NCI-H526 treated with DMSO at 0.1 percent for 48 hours (cell line): Measurements from ENCODE around the gene COL4A1.
A peak's percentile ranks its signal among the peaks of the same experiment; 100 is the strongest.

Source experiments
- DNase-seq: peaks from one replicate; lab custom pipeline; 2025; lab: John Stamatoyannopoulos, UW

The COL4A1 gene

DNA sequence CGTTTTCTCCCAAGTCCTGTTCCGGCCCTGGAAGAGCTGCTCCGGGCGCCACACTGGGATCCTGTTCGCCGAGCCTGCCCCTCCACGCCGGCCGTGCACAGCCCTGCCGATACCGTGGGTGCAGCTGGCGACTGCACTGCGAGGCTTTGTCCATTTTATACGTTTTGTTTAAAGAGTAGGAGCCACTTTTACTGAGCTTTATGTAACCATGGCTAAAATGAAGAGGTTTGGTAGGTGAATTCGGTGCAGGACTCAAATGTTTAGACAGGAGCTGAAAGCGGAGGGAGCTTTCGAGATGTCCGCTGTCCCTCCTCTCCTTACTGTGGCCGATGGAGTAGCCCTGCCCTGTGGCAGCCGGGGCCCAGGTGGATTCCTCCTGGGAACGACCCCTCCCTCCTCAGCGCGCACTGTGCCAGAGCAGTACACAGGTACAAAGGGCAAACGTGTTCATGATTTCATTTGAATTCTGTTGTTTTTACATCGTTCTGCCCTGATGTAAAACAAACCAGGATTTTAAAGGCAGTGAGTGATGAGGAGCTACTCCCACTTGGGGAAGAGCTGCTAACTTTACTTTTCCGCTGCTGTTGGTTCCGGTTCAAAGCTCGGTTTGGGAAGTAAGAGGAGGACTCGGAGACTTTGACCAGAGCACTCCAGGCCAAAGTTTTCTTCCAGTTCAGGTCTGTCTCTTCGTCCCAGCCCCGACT lies 1.9 kb upstream of the COL4A1 start:
- peak; percentile 50 for DNase-seq

DNA sequence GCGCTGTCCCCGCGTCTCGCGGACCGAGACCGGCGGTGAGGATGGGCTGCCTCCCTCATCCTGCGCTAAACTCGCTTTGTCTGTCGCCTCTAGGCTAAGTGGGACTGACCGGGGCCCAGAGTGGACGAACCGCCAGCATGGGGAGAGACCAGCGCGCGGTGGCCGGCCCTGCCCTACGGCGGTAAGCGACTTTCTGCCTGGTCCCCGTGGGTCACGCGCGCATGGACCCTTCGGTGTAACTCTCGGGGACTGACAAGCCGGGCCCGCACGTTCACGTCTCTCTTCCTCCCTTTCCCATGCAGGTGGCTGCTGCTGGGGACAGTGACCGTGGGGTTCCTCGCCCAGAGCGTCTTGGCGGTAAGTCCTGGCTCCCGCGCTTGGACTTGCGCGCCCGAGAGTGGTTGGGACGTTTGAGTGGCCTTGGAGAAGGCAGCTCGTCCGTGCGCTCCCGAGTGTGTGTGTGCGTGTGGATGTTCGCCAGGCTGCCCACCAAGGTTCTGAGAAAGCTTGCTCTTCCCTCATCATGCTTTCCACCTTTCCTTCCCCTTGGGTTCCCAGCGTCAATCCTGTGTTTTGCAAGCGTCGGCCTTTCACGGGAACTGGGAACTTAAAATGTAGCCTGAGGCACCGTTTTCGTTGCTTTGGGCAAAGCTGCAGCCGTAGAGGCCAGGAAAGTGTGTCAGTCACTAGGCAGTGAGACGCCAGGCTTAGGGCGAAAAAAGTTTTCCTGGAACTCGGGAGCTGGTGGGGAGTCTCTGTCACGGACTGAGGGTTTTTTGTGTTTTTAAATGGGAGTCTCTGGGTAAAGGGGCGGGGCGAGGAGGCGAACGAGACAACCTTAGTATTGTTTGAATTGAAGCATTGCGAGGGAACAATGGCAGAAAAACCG lies 1.1 kb upstream of the COL4A1 start:
- no peak for DNase-seq

DNA sequence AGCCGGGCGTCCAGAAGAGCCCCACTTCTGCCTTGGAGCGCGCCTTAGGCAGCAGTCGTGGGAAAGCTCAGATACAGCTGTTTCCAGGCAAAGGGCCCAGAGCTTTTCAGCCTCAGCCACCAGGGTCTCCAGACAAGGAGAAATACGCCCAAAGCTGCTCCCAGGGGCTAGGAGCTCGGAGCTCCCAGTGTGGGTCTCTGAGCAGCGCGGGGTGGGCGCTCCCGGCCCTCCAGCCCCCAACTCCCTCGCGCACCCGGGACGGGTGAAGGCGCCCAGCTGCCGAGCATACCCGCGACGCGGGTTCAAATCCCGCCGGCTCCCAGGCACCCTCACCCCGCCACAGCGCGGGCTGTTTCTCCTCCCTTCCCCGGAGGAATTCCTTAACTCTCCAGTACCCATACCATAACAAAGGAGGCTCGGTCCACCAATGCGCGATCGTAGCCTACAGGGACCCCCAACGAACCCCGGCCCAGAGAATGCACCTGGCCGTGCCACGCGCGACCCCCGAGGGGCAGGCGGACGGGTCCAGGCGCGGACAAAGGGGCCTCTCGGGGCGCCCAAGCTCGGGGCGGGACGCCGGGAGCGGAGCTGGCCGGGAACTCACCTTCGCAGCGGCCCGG lies 507 bp downstream of the COL4A1 start:
- DNase-seq: no peak

DNA sequence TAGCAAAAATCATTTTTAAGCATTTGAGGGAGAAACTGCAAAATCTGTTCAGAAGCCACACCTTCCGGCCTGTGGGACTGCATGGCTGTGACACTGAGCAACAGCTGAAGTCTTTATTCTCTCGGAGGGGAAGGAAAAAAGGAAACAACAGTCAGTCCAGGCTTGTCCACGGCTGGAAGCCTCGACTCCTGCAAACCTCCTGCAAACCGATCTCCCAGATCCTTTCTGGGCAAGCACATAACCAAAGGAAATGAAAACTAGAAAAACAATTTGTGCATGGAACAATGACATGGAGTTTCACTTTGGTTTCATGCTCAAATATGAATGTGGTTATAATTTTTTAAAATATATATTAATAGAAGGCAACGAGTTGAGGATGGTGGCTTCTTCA lies 1.0 kb downstream of the COL4A1 start:
- DNase-seq: no peak

DNA sequence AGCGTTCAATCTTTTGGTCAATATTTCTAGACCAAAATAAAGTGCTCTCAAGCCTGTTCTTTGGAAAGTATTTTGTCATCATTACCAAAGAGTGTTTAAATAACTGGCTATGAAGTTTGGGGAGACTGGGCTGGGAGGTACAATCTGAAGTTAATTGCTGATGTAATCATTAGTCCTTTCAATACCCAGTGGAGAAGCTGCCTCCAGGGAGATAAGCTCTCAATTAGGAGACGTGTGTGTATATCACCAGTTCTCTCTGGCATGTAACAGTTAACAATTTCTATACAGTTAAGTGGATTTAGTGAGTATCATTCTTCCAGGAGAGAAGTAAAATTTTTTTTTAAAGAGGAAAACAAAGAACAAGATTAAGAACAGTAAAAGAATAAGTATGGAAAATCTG lies 1.4 kb downstream of the COL4A1 start:
- no peak for DNase-seq

DNA sequence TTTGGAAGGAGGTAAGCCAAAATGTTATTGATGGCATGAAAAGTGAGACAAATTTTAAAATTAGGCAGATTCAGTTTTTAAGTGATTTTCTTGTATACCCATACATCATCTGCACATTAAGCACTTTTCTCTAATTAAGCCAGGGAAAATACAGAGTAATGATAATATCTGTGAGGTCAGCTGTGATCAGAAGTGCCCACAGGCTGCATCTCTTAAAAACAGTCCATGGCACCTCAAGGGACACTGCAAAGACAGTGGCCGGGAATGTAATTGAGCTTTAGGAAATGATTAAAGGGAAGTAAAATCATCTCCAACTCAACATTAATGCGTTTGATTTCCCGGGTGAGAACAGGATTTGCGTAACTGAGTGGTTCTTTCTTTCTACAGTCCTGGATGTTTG lies 2.0 kb downstream of the COL4A1 start:
- no peak for DNase-seq

DNA sequence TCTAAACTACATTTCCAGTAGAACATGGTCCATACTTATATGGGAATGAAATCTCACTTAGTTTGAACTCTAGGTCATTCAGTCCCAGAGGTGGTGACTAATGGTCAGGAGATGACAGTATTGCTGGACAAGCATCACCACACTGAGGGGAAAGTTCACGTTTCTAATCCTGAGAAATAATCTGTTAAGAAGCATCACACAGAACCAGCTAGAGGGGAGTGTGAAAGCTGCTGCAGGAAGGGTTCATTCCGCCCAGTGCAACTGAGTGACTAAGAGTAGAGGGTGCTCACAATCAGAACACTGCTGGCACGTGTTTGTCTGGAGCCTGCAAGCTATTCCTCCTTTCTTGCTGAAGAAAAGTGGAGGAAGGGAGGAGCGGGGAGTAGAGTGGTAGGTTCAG lies 2.7 kb downstream of the COL4A1 start:
- no peak for DNase-seq

DNA sequence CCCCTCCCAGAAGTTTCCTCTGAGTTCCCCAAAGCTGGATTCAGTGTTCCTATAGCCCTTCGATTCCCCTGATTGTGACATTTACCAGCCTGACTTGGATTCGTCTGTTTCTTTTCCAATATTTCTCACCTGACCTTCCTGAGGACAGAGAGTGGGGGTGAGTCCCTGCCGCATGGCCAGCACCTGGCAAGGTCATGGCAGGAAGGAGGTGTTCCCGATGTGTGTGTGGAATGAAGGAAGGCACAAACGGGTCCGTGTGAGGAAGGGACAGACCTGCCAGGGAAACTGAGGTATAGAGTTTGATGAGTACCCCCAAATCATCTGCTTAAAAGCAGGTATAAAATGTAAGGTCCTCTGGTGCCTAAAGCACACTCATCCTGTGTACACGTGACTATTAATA lies 3.3 kb downstream of the COL4A1 start:
- DNase-seq: no peak

DNA sequence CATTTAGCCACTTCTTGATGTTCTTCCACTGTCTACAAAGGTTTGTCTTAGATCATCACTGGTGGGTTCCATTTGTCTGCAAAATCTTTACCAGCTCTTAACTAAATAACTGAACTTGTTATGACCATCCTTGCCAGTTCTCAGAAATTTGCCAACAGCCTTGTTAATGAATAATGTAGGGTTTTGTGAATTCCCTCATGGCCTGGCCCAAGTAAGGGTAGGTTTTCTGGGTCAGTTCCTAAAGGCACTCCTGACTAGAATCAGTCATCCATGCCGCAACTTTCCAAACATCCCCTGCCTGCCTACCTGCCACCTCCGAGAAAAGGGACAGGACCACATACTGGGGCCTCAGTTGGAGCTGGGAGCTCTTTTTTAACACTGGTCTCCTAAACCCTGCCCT lies 4.0 kb downstream of the COL4A1 start:
- no peak for DNase-seq

DNA sequence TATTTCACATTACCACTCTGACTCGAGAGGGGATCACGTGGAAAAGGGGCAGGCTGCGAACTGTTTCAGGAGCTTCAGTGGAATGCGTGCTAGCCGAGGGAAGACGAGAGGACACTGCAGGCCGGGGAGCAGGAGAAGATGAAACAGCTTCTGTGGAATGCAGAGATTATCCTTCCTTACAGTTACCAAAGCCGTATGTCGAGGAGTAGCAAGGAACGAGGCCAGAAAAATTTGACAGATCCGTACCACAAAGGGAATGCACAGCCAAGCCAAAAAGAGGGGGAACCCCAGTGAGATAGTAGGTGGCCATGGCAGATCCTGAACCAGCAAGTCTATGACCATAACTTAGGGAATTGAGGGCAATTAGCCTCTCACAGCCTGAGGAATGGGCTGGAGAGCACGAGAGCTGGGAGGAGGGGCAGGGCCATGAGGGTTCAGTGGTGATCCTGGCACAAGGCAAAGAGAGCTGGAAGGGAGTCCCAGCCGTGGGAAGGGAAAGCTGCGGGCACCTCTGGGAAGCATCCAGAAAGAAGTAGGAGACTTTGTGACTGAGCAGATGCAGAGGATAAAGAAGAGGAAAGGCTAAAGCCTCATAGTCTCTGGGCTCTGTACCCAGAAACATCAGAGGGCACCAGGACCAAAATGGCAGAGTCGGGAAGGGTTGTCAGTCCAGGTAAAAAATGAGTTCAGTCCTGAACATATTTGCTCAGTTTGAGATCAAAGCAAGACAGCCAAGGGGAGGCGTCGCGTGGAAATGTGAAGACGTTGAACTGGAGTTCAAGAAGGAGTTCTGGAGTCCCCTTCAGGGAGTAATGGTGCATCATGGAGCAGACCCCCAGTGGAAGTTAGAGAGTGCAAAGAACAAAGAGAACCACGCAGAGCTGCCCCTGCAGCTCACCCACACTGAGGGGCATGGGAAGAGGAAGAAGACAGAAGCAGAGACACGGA lies 5.1 kb downstream of the COL4A1 start:
- DNase-seq: no peak

DNA sequence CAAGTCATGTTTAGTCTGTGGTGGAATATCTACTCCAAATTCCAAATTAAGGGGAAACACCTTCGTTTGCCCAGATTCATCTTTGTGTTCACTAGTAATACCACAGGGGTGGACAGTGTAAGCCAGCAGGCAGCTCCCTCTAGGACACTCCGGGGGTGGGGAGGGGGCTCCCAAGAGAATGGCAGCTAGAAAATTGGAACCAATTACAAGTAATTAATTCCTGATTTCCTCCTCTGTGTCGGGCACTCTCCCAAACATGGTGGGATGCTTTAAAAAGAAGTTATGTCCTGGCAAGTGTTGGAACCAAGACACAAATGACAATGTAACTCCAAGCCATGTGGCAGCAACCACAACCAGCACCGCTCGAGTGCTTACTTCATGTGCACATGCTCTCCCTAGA lies 5.9 kb downstream of the COL4A1 start:
- no peak for DNase-seq

DNA sequence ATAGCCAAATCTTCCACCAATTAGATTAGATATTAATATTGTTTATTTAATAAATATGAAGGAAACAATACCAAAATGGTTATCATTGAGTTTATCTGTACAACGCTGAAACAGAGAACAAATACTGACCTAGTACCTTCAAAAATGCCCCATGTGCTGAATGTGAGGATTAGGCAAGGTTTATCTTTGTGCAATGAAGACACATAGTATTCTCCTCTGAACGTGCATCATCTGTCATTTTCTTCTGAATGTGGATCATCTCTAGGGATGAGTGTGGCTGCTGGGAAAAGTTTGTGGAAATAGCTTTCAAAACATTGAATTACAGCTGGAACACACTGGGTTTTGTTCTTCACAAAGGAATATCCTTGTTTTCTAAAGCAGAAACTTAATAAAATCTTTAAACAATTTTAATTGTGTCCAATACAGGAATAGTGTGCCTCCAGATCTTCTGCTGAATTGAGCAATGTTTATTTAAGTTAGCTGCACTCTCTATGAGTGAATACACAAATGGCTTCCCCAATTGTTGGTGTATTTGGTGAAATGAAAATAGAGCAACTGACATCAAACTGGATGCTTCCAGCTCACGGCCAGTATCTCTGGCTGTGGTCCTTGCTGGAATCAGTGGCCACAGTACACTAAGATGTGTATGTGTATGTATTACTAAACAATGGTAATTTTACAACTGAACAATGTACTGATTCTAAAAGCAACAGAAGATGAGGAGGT lies 6.7 kb downstream of the COL4A1 start:
- no peak for DNase-seq

DNA sequence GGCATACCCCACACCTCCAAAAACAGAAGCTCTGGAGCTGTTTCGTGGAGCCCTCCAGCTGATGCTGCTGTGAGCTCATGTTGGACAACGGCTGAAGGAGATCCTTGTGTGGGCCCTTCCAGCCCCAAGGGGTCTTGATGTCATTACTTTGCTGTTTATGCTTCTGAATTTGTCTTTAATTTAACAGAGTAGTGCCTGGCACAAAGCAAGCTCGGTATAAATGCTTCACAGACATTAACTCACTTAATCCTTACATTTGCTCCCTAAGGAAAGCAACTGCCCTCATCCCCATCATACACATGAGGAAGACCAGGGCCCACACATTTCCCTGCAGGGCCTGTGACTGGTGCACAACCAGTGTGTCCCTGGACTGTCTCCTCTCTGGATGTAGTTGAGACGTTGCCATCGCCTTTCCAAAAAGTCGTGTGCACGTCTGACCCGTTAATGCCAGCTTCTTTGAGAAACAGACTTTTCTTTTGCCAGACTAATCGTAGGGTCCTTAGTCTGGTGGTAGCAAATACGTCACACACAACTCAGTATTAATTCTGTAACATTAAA lies 7.6 kb downstream of the COL4A1 start:
- no peak for DNase-seq

DNA sequence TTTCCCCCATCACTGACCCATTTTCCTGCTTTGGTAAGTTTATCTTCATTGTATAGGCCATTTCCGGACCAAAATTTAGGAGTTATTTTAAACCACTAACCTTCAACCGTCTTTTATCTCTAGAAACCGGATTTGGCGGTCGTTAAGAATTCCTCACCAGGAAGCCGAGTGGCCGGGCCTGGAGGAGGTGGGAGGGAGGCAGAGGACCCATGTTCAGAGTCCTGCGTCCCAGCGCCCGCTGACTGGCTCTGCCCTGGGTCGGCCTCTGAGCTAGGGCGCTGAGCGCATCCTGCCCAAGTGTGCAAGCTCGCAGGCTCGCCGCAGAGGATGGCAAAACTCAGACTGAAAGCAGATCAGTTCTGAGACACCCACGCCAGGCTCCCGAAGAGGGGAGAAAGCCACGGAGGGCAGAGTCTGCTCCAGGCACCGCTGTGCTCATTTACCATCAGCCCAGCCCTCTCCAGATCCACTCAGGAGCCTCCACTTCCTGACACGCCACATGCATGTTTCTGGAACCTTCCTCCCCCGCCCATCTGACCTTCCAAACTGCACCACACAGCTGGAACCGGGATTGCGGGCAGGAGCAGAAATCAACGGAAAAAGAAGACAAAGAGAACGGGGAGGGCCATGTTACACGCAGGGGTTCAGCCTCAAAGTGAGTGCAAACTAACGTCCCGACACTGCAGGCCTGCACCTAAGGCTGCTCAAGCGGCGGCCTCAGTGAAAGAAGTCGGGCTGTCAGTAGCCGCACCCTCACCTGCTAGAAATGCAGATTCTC lies 8.3 kb downstream of the COL4A1 start:
- DNase-seq: no peak

DNA sequence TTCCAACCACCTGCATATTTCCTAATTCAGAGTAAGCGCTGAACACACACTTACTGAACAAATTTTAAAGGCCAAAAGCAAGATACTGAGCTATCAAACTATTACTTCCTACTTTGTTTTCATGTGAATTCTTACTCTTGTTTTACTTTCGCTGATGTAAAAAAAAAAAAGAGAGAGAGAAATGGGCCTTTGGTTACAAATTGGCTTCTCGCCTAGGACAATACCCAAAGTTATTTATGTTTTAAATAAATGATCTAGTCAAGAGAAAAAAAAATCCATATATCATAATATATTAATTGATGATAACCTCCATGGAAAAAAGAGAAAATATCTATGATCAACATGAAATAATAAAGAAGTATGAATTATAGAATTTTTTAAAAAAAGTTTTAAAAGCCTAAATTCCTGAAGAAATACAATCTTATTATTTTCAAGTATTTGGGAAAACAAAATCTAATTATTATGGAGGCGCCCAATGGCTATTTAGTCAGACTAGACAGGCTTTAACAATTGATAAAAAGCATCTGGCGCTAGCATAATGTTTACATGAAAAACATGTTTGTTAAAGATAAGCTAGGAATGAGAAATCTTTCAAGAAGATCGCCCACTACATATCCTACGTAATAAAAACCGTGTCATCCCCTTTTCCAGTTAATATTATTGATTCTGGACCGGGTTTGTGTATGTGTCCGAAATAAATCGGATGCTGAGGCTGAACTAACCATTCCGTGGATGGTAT lies 9.0 kb downstream of the COL4A1 start:
- no peak for DNase-seq

DNA sequence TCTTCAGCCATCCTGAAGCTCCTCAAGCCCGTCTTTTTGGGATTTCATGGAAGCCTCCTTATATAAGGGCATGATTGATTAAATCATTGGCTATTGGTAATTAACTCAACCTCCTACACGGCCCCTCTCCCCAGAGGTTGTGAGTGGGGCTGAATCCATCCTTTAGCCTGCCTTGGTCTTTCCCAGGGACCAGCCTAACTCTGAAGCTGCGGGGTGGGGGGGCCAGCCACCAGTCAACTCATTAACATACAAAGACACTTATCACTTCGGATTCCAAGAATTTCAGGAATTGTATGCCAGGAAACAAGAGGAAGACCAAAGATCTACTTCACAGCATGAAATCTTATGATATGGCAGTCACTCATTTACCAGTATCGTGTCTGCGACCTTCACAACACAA lies 9.9 kb downstream of the COL4A1 start:
- DNase-seq: no peak

DNA sequence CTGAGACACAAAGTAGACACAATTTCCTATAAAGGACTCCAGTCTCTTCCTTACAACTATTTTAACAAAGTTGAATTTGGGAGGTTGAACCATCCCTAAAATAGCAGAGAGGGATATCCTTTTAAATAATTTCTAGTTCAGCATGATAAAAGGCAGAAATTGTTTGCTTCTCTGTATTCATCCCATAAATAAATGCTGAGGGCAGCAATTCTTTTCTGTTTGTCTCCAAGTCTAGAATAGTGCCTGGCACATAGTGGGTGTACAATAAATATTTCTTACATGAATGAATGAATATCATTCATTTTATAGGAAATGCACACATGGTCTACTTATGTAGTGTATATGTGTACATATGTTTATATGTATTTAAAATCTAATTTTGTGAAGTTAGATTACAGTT lies 12.3 kb downstream of the COL4A1 start:
- no peak for DNase-seq

DNA sequence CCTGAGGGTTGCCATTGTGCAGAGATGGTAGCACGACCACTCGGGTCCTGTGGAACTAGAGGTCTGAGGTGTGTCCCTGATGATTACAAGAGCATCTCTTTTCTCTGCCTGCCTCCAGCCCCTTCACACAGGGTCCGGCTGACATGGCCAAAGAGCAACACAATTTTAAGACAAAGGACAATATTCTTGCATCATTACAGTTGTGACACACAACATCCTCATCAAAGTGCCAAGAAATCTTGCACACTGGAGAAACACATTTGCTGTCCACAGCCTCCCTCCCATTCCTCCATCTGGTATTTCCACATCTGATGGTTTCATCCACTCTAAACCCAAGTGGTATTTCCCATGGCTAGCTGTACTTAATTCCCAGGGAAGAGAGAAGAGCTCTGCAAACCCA lies 12.8 kb downstream of the COL4A1 start:
- no peak for DNase-seq

DNA sequence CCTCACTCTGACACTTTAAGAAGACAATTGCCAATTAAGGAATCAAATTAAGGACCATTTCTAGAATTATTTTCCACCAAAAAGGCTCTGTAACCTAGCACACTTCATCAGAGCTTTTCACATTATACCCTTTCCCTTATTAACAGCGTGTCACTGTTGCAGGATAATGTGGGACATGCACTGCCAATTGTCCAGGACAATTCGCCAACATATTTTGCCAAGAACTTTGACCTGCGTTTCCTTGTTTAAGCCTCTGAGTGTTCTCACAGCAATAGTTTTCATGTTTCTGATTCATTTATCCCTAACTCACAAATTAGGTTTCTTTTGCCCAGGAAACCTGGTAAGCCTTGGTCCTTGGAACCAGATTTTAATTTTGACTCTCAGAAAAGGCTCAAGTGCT lies 13.3 kb downstream of the COL4A1 start:
- DNase-seq: no peak

DNA sequence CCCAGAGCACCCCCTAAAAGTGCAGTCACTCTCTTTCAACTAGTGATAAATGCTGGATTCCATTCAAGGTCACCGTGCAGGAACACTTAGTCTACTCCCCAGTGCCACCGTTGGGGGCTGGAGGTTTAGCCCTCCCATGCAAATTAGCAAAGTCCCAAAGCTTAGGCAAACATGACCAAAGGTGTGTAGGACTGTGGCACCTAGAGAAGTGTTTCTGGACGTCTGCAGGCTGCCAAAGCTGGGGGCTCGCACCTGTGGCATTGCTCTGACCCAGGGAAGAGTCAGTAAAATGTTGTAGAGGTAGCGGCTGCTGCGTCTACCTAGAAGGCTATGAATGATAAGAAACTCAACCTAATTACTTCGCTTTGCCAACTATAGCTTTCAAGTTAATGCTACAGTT lies 13.9 kb downstream of the COL4A1 start:
- no peak for DNase-seq
